ENCODE results near the gene DUSP8. TPM values are rescaled to one million over a fixed set of nuclear protein-coding genes. Genes with fewer than 3 reads are reported as not detected.
"Not testable (repeated sequence)": the region's sequence is repeated elsewhere in the genome, so short reads cannot be mapped to it uniquely, and the experiment has no call there.

Gene DUSP8
- total and polyA plus RNA-seq, 12 donors = 5.9 to 53.5 (median 18.9) TPM

GRCh38 chr11:1581976-1582375 lies 9.9 kb upstream of the DUSP8 start:
- 87 to 88% methylated on average over 9 of the region's 9 CpGs for WGBS, 2 donors
- Histone ChIP-seq H3K4me3 (no peak overlapping the region), H3K9me3 (peaks cover 0 to 16% (median 0%) of the 10 kb centered on the region in 11 donors), H3K36me3 (peaks cover 0 to 3% (median 0%) of the 10 kb centered on the region in 9 donors), H3K4me1 (no peaks in the 10 kb centered on the region), H3K27me3 (peaks cover 0 to 4% (median 0%) of the 10 kb centered on the region in 7 donors), H3K27ac (no peak overlapping the region)
- no peak for DNase-seq
- no peak for ATAC-seq
- intact Hi-C loops (cut with DNase I) = no loop called here
- no peak for TF ChIP-seq CTCF (IDR thresholded peaks at IDR 0.05)

GRCh38 chr11:1576825-1577224 lies 4.8 kb upstream of the DUSP8 start:
- Histone ChIP-seq H3K27ac (no peak overlapping the region), H3K27me3 (peaks cover 0 to 37% (median 0%) of the 10 kb centered on the region in 7 donors), H3K4me1 (peaks cover 9 to 26% (median 22%) of the 10 kb centered on the region in 9 donors), H3K9me3 (peaks cover 0 to 16% (median 0%) of the 10 kb centered on the region in 11 donors), H3K4me3 (no peak overlapping the region), H3K36me3 (peaks cover 0 to 3% (median 0%) of the 10 kb centered on the region in 9 donors)
- 78 to 79% methylated on average over 6 of the region's 6 CpGs for WGBS, 2 donors
- ATAC-seq (no peak), DNase-seq (no peak)
- intact Hi-C loops (cut with DNase I) = loop anchor here in 6 of 10 donors (5.0 kb wide), 2 partner anchors 35 to 375 kb away; no protein-coding TSS in a partner anchor
- no peak for TF ChIP-seq CTCF (IDR thresholded peaks at IDR 0.05)

- H3K4me1 ChIP-seq = peaks cover 9 to 33% (median 29%) of the 10 kb centered on the region in 9 donors
- not testable (repeated sequence) for H3K27ac ChIP-seq, H3K4me3 ChIP-seq, H3K36me3 ChIP-seq, ATAC-seq, DNase-seq
- peaks cover 0 to 45% (median 0%) of the 10 kb centered on the region in 7 donors for H3K27me3 ChIP-seq
- peaks cover 0 to 16% (median 0%) of the 10 kb centered on the region in 11 donors for H3K9me3 ChIP-seq
- WGBS, 2 donors = 92 to 93% methylated on average over 16 of the region's 16 CpGs
- intact Hi-C loops (cut with DNase I) = loop anchor here in 7 of 10 donors (2.0 to 5.0 kb wide), 4 partner anchors 29 to 373 kb away; no protein-coding TSS in a partner anchor
Observed at GRCh38 chr11:1575756-1576155, 3.7 kb upstream of the DUSP8 start.

DNA sequence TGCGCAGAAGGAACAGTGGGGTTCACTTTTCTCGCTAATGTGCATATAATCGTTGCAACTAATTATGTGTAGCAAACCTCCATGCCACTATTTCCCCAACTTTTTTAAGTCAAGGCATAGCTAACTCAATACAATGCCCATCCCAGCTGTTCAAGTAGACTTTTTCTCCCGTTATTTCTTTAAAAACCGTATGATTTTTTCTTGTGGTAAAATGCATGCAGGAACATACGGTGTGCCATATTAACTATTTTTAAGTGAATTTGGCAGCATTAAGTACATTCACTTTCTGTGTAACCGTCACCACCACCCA lies 2.8 kb upstream of the DUSP8 start:
- Histone ChIP-seq H3K27me3 (peaks cover 0 to 54% (median 0%) of the 10 kb centered on the region in 7 donors), H3K36me3 (peaks cover 0 to 3% (median 0%) of the 10 kb centered on the region in 9 donors), H3K4me1 (peaks cover 15 to 41% (median 36%) of the 10 kb centered on the region in 9 donors), H3K4me3 (peak overlapping the region in 1 of 10 donors; percentile 47), H3K27ac (no peak overlapping the region), H3K9me3 (peaks cover 0 to 16% (median 0%) of the 10 kb centered on the region in 11 donors)
- ATAC-seq (no peak), DNase-seq (no peak)
- WGBS, 2 donors = 19 to 26% methylated on average over 7 of the region's 7 CpGs
- intact Hi-C loops (cut with DNase I) = loop anchor here in 9 of 10 donors (1.0 to 5.0 kb wide), 6 partner anchors 28 to 373 kb away; no protein-coding TSS in a partner anchor
- TF ChIP-seq CTCF (IDR thresholded peaks at IDR 0.05) = peak in 2 of 9 donors; percentile 3 to 6

Data from heart right ventricle (tissue), 16 donors.